Dendritic cell treated with granulocyte-macrophage colony-stimulating factor and Interleukin-4, amounts not matched to agents 40 ng/mL and 50 ng/mL, for 4 days (primary cell): ENCODE results near the gene GATC.

Experiments used
- H3K27ac Mint-ChIP-seq: one replicate; pipeline ENCODE4 v1.8.0; 2022; ENCODE audit warnings: mild to moderate bottlenecking, mixed read lengths
- H3K27me3 Mint-ChIP-seq: one replicate; pipeline ENCODE4 v1.8.0; 2022; ENCODE audit warnings: mild to moderate bottlenecking, mixed read lengths
- H3K36me3 Mint-ChIP-seq: one replicate; pipeline ENCODE4 v1.8.0; 2022; ENCODE audit warnings: low read depth, mixed read lengths
- H3K4me1 Mint-ChIP-seq: one replicate; pipeline ENCODE4 v1.8.0; 2022; ENCODE audit warnings: low read depth, mixed read lengths
- H3K4me3 Mint-ChIP-seq: one replicate; pipeline ENCODE4 v1.8.0; 2022; ENCODE audit warnings: mild to moderate bottlenecking, moderate library complexity, mixed read lengths
- H3K9me3 Mint-ChIP-seq: one replicate; pipeline ENCODE4 v1.8.0; 2022; ENCODE audit warnings: mixed read lengths
- intact Hi-C: fragments of 100-400 bp; cut with micrococcal nuclease; formaldehyde crosslinking; loops from one replicate; pipeline ENCODE4 v1.15.0; 2022

GATC gene

GRCh38 chr12:120490325-120490724 is 44.1 kb downstream of the GATC start:
- no peak overlapping the region for H3K27ac Mint-ChIP-seq
- no peaks in the 10 kb centered on the region for H3K27me3 Mint-ChIP-seq
- no peak overlapping the region for H3K4me3 Mint-ChIP-seq
- H3K9me3 Mint-ChIP-seq, result no peaks in the 10 kb centered on the region
- intact Hi-C loops, result no loop called here
- peaks cover 22% of the 10 kb centered on the region for H3K4me1 Mint-ChIP-seq
- H3K36me3 Mint-ChIP-seq, result peaks cover 5% of the 10 kb centered on the region

- H3K27ac Mint-ChIP-seq, result no peak overlapping the region
- peaks cover 6% of the 10 kb centered on the region for H3K36me3 Mint-ChIP-seq
- H3K27me3 Mint-ChIP-seq, result no peaks in the 10 kb centered on the region
- H3K4me3 Mint-ChIP-seq, result no peak overlapping the region
- intact Hi-C loops, result no loop called here
- H3K4me1 Mint-ChIP-seq, result peaks cover 24% of the 10 kb centered on the region
- H3K9me3 Mint-ChIP-seq, result no peaks in the 10 kb centered on the region
Measured at GRCh38 chr12:120490833-120491512, 44.7 kb downstream of the GATC start.

- Mint-ChIP-seq H3K4me3 (peak overlapping the region; percentile 93), H3K27ac (peak overlapping the region; percentile 83), H3K9me3 (no peaks in the 10 kb centered on the region), H3K4me1 (peaks cover 21% of the 10 kb centered on the region), H3K27me3 (no peaks in the 10 kb centered on the region), H3K36me3 (peaks cover 43% of the 10 kb centered on the region)
- intact Hi-C loops, result loop anchor here (1.0 kb wide), 1 partner anchor 26 kb away; the partner anchor contains the start of gene SRSF9
Measured at GRCh38 chr12:120495186-120495730, 49.0 kb downstream of the GATC start.

- peak within 1 kb of the TSS; percentile 93 for H3K4me3 Mint-ChIP-seq
- no peaks in the 10 kb centered on the region for H3K9me3 Mint-ChIP-seq
- peaks cover 21% of the 10 kb centered on the region for H3K4me1 Mint-ChIP-seq
- intact Hi-C loops, result loop anchor here (1.0 to 2.0 kb wide), 4 partner anchors 27 to 57 kb away; partner anchors contain the start of genes COQ5, COX6A1, RNF10 and SRSF9
- no peaks in the 10 kb centered on the region for H3K27me3 Mint-ChIP-seq
- H3K27ac Mint-ChIP-seq, result peak within 1 kb of the TSS; percentile 83
- H3K36me3 Mint-ChIP-seq, result peaks cover 49% of the 10 kb centered on the region
Measured at GRCh38 chr12:120495731-120496412, 49.6 kb downstream of the GATC start, which contains the start of gene DYNLL1. DYNLL1 (plus strand) TSS chr12:120496113; CDS start chr12:120496422, 309 bp downstream.

- no peaks in the 10 kb centered on the region for H3K27me3 Mint-ChIP-seq
- peak overlapping the region; percentile 83 for H3K27ac Mint-ChIP-seq
- H3K36me3 Mint-ChIP-seq, result peaks cover 52% of the 10 kb centered on the region
- intact Hi-C loops, result loop anchor here (1.0 to 2.0 kb wide), 3 partner anchors 33 to 58 kb away; partner anchors contain the start of genes COQ5, COX6A1 and RNF10
- H3K9me3 Mint-ChIP-seq, result no peaks in the 10 kb centered on the region
- peak overlapping the region; percentile 93 for H3K4me3 Mint-ChIP-seq
- peaks cover 21% of the 10 kb centered on the region for H3K4me1 Mint-ChIP-seq
Measured at GRCh38 chr12:120496413-120497340, 50.4 kb downstream of the GATC start.

GRCh38 chr12:120497524-120498150 is 51.4 kb downstream of the GATC start:
- Mint-ChIP-seq H3K4me1 (peaks cover 21% of the 10 kb centered on the region), H3K27me3 (no peaks in the 10 kb centered on the region), H3K27ac (peak overlapping the region; percentile 83), H3K36me3 (peaks cover 62% of the 10 kb centered on the region), H3K4me3 (peak overlapping the region; percentile 93), H3K9me3 (no peaks in the 10 kb centered on the region)
- intact Hi-C loops, result loop anchor here (2.0 kb wide), 1 partner anchor 59 kb away; the partner anchor contains the start of gene COX6A1

GRCh38 chr12:120498870-120499515 is 52.7 kb downstream of the GATC start:
- peaks cover 21% of the 10 kb centered on the region for H3K4me1 Mint-ChIP-seq
- no peak overlapping the region for H3K27ac Mint-ChIP-seq

GRCh38 chr12:120500581-120500980 is 54.3 kb downstream of the GATC start:
- intact Hi-C loops, result no loop called here
- peaks cover 14% of the 10 kb centered on the region for H3K4me1 Mint-ChIP-seq
- no peaks in the 10 kb centered on the region for H3K27me3 Mint-ChIP-seq
- no peak overlapping the region for H3K4me3 Mint-ChIP-seq
- H3K27ac Mint-ChIP-seq, result no peak overlapping the region
- H3K36me3 Mint-ChIP-seq, result peaks cover 82% of the 10 kb centered on the region
- no peaks in the 10 kb centered on the region for H3K9me3 Mint-ChIP-seq

More at GRCh38 chr12:120498870-120499515, 52.7 kb downstream of the GATC start:
- H3K9me3 Mint-ChIP-seq, result no peaks in the 10 kb centered on the region
- intact Hi-C loops, result no loop called here
- no peak overlapping the region for H3K4me3 Mint-ChIP-seq
- H3K27me3 Mint-ChIP-seq, result no peaks in the 10 kb centered on the region
- H3K36me3 Mint-ChIP-seq, result peaks cover 75% of the 10 kb centered on the region

GRCh38 chr12:120504587-120504986 is 58.3 kb downstream of the GATC start:
- no peaks in the 10 kb centered on the region for H3K4me1 Mint-ChIP-seq
- peaks cover 71% of the 10 kb centered on the region for H3K36me3 Mint-ChIP-seq
- intact Hi-C loops, result no loop called here
- H3K9me3 Mint-ChIP-seq, result no peaks in the 10 kb centered on the region
- no peak overlapping the region for H3K27ac Mint-ChIP-seq
- no peak overlapping the region for H3K4me3 Mint-ChIP-seq
- no peaks in the 10 kb centered on the region for H3K27me3 Mint-ChIP-seq

GRCh38 chr12:120508537-120508936 is 62.3 kb downstream of the GATC start:
- Mint-ChIP-seq H3K27me3 (no peaks in the 10 kb centered on the region), H3K27ac (no peak overlapping the region), H3K36me3 (peaks cover 58% of the 10 kb centered on the region), H3K9me3 (no peaks in the 10 kb centered on the region), H3K4me3 (no peak overlapping the region), H3K4me1 (no peaks in the 10 kb centered on the region)
- intact Hi-C loops, result no loop called here
